Activated naive CD4-positive, alpha-beta T cell treated with anti-CD3 and anti-CD28 coated beads, Interleukin-2, amount 50 U/mL, for 16 hours (primary cell): Measurements from ENCODE around the gene ST6GALNAC4.
"Not testable (repeated sequence)": the region's sequence is repeated elsewhere in the genome, so short reads cannot be mapped to it uniquely, and the experiment has no call there.

Source experiments
- DNase-seq: peaks from one replicate; pipeline ENCODE4 v3.0.0-alpha.2; 2020

ST6GALNAC4 gene

DNA sequence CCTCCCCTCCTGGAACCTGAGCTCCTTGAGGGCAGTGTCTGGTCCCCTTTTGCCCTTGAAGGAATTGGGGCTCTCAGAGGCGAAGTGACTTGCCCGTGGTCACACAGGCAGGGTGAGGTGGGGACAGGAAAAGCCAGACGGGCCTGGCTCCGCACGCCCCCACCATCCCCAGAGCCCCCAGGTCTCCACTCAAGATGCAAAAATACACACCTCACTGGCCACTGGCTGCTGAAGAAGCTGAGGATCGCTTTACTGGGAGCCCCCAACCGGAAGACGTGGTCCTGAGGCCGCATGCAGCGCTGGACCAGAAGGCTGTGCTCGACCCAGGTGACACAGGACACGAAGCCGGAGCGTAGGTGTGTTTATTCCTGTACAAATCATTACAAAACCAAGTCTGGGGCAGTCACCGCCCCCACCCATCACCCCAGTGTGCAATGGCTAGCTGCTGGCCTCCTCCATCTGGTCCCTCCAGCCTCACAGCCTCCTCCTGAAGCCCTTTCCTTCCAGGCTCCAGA is 31.8 kb downstream of the ST6GALNAC4 start:
- DNase-seq: no peak

DNA sequence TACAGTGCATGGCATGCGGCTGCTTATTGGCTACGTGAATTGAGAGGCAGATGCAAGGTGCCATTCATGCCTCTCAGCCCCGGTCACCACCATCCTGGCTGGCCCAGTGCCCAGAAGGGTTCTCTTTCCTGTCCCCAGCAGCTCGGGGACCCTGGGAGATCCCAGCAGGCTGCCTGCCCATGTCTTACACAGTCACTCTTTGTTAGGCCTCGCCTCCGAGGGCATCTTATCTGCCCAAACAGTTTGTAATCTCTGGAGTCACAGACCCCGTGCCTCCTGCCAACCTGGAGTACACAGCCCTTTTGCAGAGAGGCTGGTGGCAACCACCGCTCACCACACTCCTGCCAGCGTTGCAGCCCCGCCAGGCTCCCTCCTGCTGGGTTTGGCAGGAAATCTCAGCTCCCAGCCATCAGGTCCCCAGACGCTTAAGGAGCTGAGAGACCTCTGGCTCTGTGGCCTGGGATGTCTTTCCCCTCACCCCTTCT is 32.4 kb downstream of the ST6GALNAC4 start:
- no peak for DNase-seq

DNA sequence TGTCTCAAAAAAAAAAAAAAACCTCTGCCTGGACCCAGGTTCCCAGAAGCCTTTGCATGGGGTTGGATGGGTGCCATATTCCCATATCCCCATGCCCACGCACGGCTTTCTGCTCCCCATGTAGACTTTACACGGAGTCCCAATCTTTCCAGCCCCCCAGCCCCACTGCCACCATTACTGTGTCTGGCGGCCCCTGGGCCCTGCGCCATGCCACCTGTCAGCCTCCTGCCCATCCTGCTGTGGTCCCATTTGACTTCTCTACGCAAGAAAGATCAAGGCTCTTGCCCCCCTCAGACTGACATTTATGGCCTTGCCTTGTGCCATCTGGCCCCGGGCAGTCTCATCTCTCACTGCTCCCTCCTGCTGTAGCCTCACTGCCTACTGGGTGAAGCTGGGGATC is 32.9 kb downstream of the ST6GALNAC4 start:
- DNase-seq: no peak

DNA sequence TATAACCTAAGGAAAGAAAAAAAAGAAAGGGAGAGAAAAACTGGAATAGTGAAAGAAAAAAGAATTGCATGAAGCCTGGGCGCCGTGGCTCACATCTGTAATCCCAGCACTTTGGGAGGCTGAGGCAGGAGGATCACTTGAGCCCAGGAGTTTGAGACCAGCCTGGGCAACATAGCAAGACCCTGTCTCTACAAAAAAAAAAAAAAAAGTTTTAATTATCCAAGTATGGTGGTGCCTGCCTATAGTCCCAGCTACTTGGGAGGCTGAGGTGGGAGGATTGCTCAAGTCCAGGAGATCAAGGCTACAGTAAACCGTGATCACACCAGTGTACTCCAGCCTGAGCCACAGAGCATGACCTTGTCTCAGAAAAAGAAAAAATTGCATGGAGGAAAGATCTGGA is 35.1 kb downstream of the ST6GALNAC4 start:
- not testable (repeated sequence) for DNase-seq

DNA sequence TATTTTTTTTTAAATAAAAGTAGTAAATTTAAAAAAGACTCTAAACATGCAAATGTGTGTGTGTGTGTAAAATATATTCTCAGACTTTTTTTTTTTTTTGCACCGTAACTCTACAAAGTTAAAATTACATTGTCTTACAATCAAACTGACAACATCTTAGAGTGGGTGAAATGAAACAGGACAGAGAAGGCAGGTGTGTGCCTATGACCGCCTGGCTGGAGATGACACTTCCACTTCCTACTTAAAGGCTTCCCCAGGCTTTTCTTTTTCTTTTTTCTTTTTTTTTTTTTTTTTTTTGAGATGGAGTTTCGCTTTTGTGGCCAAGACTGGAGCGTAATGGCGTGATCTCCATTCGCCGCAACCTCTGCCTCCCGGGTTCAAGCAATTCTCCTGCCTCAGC is 36.7 kb downstream of the ST6GALNAC4 start:
- DNase-seq: no peak

DNA sequence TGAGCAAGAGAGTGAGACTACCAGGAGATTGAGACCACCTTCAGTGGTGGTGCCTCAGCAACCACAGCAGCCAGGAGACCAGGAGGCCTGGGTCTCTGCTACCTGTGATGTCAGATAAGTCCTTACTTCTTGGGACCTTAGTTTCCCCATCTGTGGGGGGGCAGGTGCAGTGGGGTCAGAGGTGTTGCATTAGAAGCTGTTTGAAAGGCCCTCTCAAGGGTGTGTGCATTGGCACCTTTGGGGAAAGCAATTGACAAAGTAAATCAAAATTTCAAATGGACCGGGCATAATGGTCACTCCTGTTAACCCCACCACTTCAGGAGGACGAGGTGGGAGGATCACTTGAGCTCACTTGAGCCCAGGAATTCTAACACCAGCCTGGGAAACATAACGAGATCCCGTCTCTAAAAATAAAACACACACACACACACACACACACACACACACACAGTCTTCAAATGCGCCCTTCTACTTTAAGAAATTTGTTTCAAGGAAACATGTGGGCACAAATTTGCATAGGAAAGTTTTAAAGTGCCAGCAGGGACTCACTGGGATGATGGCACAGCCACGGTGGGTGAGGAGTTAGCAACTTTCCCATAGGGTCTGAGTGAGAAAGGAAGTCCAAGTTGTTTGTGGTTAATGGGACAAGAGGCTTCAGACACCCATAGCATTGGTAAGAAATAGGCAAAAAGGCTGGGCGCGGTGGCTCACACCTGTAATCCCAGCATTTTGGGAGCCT is 38.0 kb downstream of the ST6GALNAC4 start:
- DNase-seq: no peak

DNA sequence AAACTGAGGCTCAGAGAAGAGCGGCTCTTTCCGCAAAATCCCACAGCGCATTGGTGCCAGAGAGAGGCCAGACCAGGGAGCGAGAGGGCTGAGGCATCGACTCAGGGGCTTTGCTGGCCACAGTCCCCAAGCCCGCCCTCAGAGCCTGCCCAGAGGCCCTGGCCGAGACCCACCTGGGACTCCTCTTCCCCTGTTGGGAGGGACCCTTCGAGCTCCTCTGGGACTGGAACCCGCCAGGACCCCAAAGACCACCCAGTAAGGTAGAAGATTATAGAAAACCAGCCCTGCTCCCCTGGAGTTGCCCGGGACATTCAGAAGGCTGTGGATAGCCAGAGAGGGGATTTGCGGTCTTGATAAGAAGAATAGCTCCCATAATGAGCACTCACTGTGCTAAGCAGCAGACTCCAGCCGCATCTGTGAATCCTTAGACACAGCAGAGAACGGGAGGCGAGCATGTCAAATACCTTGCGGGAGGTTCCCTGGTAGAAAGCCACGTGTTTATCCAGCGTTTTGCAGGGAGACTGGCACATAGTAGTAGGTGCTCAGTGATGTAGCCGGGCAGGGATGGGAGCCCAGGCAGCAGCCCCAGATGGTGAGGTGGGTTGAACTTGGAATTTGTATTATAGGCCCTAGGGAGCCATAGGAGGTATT is 38.7 kb downstream of the ST6GALNAC4 start:
- DNase-seq: no peak

DNA sequence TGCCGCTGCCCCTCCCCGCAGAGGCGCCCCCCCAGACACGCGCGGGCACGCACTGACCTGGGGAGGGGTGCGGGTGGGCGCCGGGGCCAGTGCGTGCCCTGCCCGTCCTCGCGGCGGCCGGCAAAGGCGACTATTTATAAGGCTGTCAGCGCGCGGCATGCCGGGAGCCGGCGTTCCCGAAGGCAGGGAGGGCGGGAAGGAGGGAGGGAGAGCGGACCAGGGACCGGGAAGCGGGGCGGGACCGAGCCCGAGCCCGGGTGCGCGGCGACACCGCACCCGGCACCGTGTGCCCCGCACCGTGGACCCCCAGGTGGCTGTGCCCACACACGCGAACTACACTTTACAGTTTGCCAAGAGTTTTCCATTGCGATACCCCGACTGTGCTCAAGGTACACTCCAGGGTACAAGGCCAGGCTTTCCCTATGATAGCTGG is 39.3 kb downstream of the ST6GALNAC4 start, which contains the start of gene AK1:
TSS of gene AK1 (minus strand) at position 110 of the 433 bp plus-strand sequence. CDS start 3,058 bp downstream, outside the sequence.
- no peak for DNase-seq

DNA sequence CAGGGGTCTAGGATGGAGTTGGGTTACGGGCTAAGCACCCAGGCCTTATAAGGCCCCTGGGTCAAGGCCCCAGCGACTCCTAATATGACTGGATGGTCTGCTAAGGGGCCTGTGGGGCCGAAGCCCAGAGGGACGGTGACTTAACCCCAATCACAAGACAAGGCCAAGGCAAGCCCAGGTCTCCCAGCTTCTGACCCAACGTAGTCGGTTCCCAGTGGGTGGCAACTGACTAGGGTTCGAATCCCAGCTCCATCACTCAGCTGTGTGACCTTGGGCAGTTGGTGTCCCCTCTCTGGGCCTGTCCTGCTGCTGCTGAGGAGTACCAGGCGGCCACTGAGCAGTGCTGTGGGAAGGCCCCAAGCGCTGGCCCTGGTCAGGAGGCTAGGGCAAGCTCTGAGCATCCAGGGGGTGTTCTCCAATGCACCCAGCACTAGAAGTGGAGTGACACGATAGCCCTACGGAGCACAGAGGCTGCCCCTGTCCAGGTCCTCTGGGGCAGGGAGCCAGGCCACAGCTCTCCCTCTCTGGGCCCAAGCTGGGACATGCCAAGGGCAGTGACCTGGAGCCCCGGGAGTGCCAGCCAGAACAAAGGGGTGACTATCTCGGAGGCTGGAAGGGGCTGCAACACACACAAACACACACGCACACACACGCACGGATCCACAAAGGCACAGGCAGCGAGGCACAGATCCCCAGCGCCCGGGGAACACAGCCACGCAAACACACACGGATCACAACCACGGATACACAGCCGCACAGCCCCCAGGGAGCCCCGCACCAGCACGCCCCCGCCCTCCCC is 39.9 kb downstream of the ST6GALNAC4 start:
- DNase-seq: no peak

DNA sequence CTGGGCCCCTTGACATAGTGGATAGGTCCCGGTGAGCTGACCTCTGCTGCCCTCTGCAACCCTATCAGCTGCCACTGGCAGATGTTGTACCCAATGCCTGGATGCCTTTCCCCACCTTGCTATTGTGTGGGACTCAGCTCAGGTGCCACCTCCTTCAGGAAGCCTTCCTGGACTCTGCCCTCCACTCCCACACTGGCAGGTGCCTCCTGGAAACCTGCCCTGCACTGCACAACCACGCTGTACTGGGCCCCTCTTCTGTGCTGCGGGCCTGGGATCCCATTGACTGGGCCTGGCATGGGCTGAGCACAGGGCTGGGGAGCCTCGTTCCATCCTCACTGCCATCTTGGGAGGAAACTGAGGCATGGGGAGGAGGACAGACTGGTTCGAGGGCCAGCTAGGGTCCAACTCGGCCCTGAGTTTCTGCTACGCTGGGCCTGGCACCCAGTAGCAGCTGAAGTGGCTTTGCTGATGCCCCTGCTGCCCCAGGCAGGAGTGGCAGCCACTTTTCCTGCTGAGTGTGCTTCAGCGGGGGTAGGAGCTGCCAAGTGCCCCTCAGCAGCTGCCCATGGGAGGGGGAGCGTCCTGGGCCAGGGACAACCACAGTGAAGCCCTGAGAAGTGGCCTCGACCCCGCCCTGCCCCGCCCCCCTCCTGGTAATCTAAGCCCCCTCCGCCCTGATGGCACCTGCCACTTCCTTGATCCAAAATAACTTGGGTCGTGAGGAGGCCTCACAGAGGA is 40.6 kb downstream of the ST6GALNAC4 start:
- no peak for DNase-seq

DNA sequence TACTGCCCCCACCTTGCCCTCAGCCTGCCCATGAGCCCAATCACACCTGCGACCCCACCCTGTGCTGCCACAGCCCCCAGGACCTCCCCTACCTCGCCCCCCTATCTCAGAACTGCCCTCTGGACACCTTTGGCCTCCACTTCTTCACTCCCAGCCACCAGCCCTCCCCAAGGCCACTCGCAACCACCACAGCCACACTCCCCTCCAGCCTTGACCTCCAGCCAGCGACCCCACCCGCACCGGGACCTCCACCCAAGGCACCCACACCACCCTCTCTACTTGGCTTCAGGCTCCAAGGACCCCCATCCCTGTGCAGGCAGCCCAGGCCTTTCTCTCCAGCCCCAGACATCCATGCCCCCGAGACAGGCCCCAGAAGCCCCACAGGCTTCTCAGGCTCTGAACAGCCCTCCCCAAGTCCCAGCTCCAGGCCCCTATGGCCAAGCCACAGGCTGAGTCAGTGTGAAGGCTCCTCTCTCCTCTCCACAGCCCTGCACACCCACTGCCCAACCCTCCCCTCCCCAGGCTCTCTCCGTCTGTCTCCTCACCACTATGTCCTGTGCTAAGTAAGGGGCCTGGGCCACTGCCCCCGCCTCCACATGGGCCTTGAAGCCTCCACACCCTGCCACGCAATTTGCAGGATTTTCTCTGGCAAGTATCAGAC is 41.4 kb downstream of the ST6GALNAC4 start:
- DNase-seq: no peak

DNA sequence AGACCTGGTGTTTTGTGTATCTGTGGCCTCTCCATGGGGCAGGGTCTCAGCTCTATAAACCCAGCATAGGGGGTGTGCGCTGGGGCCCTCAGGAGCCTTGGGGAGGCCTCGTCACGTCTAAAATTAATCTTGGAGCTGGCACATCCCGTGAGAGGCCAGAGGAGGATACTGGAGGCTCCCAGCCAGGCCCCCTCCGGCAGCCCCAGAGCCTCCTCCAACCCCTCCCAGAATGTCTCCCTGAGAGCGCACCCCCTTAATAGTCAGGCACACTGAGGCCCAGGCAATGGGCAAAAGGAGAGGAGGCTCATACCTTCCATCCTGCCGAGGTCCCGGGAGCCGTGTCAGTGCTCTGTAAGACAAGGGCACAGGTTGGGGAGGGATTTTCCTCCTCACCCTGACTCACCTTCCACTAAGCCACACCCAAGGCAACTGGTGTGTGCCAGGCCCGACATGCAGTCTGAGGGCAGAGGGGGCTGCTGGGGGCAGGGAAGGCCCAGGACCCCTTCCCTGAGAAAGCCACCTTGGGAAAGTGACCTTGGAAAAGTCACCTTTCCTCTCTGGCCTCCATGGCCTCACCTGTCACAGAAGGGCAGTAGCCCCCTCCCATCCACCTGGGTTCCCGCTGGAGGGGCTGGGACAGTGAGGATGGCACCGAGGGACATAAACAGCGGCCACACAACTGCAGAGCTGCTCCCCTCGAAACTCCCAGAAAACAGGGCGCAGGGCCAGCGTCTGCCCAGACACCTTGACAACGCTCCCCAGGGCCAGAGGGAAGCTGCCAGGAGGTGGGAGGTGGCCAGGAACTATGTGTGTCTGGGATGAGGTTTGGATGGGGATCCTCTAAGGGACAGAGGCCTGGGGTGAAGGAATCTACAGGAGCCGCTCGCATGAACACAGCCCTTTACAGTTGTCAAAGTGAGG is 42.3 kb downstream of the ST6GALNAC4 start:
- no peak for DNase-seq

DNA sequence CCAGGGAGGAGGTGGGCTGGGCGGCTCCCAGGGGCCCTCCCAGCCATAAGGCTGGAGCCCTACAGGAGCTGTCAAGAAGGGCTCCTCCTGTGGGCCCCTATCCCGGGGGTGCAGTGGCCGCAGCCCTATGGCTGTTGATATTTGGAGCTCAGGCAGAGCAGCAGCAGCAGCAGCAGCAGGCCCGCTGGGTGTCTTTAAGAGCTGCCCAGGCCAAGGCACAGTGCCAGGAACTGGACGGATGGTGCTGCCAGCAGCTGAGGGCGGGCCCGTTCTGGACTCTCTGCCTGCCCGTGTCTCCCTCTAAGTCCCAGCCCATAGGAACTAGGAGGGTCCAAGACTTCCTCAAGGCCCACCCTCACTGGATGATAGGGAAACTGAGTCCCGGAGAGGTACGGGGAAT is 43.0 kb downstream of the ST6GALNAC4 start:
- DNase-seq: no peak

DNA sequence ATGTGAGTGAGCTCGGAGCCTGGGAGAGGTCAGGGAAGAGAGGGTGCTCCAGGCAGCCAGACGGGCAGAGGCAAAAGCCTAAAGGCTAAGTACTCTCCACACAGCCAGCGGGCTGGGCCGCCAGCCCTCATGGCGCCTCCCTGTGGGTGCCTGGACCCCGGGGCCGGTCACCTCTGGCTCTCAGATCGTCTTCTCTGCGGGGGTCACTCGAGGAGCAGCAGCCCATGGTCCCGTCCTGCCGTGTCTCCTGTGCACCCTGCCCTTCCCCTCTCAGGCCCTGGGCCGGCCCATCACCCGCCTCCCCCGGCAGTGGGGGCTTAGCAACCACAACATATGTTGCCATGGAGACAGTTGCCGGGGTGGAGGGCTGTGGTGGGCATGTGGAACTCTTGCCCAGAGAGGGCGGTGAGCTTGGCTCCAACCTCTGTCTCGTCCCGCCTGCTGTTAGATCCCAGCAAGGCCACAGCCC is 43.6 kb downstream of the ST6GALNAC4 start:
- DNase-seq: no peak

DNA sequence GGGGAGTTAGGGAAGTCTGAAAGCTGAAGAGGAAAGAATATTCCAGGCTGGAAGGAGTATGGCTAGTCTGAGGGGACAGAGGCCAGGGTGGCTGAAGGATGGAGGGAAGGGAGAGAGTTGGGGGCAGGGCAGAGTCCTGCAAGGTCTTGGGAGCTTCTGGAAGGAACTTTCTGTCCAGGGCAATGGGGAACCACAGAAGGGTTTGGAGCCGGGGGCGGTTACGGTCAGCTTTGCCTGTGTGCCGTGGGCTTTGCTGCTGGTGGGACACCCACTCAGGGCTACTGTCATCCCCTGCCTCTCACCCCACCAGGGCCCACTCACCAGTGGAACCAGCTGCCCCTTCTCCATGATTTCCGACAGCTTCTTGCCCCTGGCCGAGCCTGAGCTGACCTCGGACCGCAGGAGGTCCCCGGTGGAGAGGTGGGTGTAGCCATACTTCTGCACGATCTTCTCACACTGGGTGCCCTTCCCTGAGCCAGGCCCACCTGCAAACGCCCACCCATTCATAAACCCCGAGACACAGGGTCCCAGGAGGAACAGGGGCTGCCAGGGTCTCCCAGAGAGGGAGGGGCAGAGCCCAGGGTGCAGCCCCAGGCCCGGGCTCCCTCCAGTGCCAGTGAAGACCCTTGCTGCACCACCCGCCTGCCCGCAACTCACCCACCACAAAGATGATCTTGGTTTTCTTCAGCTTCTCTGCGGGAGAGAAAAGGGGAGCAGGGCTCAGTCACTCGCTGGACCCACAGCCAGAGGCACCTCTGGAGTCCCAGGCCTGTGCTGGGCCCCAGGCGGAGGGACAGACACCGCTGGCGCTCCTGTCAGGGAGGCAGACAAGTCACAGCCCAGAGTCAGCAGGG is 44.2 kb downstream of the ST6GALNAC4 start:
- no peak for DNase-seq

DNA sequence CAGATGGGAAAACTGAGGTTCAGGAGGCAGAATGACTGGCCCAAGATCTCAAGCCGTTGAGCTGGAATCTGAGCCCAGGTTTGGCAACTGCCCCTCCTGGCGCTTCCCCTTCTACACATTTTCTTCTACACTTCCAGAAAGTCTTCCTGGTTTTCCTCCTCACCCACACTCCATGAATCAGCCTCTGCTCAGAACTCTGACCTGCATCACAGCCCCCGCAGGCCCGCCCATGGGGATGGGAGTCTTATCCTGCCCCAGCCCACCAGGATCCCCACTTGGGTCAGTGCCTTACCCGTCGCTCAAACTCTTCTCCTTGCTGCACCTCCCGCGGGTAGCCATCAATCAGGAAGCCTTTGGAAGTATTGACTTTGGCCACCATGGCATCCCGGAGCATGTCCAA is 45.3 kb downstream of the ST6GALNAC4 start:
- no peak for DNase-seq

DNA sequence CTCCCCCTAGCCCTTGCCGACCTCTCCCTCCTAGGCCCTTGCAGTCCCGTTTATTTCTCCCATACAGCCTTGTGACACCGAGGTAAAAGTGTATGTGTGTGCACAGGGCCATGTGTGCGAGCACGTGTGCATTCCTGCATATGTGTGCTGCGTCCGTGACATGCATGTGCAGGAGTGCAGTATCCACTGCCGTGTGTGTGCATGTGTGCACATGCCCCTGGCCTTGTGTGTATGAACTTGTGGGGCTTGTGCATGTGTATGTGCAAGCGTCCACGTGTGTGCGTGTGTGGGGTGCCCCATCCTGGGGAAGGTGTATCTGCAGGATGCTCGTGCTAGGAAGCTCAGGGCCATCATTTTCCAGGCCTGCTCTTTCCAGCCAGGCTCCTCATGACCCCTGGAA is 46.0 kb downstream of the ST6GALNAC4 start:
- no peak for DNase-seq

DNA sequence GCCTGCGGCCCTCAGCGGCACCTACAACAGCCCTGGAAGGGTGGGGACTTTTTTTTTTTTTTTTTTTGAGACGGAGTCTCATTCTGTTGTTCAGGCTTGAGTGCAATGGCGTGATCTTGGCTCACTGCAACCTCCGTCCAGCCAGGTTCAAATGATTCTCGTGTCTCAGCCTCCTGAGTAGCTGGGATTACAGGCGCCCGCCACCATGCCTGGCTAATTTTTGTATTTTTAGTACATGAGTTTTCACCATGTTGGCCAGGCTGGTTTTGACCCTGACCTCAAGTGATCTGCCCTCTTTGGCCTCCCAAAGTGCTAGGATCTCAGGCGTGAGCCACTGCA is 46.7 kb downstream of the ST6GALNAC4 start:
- not testable (repeated sequence) for DNase-seq

DNA sequence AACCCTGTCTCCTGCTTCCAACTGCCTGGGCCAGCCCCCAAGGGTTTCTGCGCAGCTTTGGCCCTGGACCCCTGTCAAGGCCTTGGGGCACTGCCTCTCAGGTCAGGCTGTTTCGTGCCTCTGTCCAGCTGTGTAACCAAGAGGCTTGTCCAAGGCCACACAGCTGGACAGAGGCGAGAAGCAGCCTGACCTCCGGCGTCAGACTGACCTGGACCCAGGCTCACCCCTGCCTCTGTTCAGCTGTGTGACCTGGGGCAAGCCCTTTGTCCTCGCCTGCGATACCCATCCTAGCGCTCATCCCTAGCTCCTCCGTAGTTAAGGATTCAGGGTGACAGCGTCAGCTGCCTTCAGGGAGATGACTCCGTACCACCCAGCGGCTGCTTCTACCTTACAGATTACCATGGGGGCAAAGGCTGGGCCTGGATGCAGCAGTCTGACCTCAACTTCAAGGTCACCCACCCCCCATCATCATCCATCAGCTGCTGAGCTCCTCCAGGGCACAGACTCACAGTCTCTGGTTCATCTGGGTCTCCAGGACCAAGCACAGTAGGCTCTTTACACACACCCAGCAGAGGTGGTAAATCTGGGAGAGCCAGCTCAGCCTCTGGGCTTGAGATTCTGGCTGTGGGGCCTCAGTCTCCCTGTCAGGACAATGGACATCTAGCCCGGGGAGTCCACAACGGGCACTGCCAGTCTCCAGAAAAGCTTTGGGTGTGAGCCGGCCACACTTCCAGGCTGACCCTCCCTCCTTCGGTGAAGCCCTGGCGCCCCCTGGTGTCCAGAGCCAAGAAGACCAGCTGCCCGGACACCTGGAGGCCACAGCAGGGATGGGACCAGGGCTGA is 47.3 kb downstream of the ST6GALNAC4 start:
- DNase-seq: peak; percentile 77
